H1 (cell line): ENCODE measurements around the gene HDAC9. TPM values are rescaled to one million over a fixed set of nuclear protein-coding genes. Genes with fewer than 3 reads are reported as not detected.

Source experiments
- CTCF ChIA-PET: fragments of 300-600 bp; sonication (Branson Sonifier 250); formaldehyde crosslinking; loops from one replicate; lab custom pipeline; 2021; ENCODE audit not compliant: partially characterized antibody; lab: Charles Lee
- POLR2A ChIA-PET: fragments of 300-600 bp; sonication (Branson Sonifier 250); formaldehyde crosslinking; loops from one replicate; lab custom pipeline; 2021; ENCODE audit warnings: inconsistent platforms; ENCODE audit not compliant: partially characterized antibody; lab: Charles Lee
- DNase-seq, 2 experiments: peaks; one replicate each; pipeline versions ENCODE4 v3.0.0 to v3.0.0-alpha.2; 2010 to 2022; ENCODE audit warnings: low spot score in 2 of 2, low read depth in 1 of 2, mixed read lengths in 1 of 2
- FAIRE-seq: peaks from 2 replicates; lab custom pipeline; 2011; peaks lifted over from hg19 to GRCh38; lab: Jason Lieb, UNC
- H2AFZ ChIP-seq: 2 replicates; pipeline ENCODE4 v1.8.1; 2012; ENCODE audit warnings: low read length, inconsistent platforms
- H2AK5ac ChIP-seq: 2 replicates; pipeline ENCODE4 v1.6.1; 2013; ENCODE audit warnings: low read depth, low read length
- H2BK120ac ChIP-seq: replicated peaks from 2 replicates; pipeline ENCODE3; 2013; ENCODE audit warnings: low read depth, low read length, inconsistent platforms
- H2BK12ac ChIP-seq: 2 replicates; pipeline ENCODE4 v1.6.1; 2013; ENCODE audit warnings: low read depth, low read length
- H2BK15ac ChIP-seq: 2 replicates; pipeline ENCODE4 v1.6.1; 2013; ENCODE audit warnings: low read length
- H2BK20ac ChIP-seq: 2 replicates; pipeline ENCODE4 v1.6.1; 2013; ENCODE audit warnings: low read length
- H2BK5ac ChIP-seq: 2 replicates; pipeline ENCODE4 v1.6.1; 2013; ENCODE audit warnings: low read depth, low read length
- H3K14ac ChIP-seq: 2 replicates; pipeline ENCODE4 v1.6.1; 2013; ENCODE audit warnings: inconsistent platforms; ENCODE audit not compliant: insufficient read length
- H3K18ac ChIP-seq: 2 replicates; pipeline ENCODE4 v1.6.1; 2013; ENCODE audit warnings: low read length; ENCODE audit errors: extremely low read depth
- H3K23ac ChIP-seq: 2 replicates; pipeline ENCODE4 v1.6.1; 2013; ENCODE audit warnings: inconsistent platforms; ENCODE audit not compliant: insufficient read length
- H3K23me2 ChIP-seq: 2 replicates; pipeline ENCODE4 v1.6.1; 2013; ENCODE audit warnings: low read depth, low read length
- H3K27ac ChIP-seq: 2 replicates; pipeline ENCODE4 v1.6.1; 2011; ENCODE audit warnings: low read depth, low read length, inconsistent platforms
- H3K27me3 ChIP-seq, 4 experiments: replicated peaks in 1 of 4; 1 replicate in 1 of 4; 2 replicates in 3 of 4; pipeline versions ENCODE4 v1.6.1 to v1.8.1; 2011 to 2013; ENCODE audit warnings: low read length in 3 of 4, mild to moderate bottlenecking in 3 of 4, inconsistent platforms in 2 of 4, mixed read lengths in 2 of 4, moderate library complexity in 1 of 4; ENCODE audit not compliant: control insufficient read depth in 3 of 4, insufficient read depth in 3 of 4; ENCODE audit errors: extremely low read depth in 1 of 4
- H3K36me3 ChIP-seq, 4 experiments: 2 replicates each; pipeline versions ENCODE4 v1.6.1 to v1.8.1; 2011 to 2013; ENCODE audit warnings: mild to moderate bottlenecking in 4 of 4, low read length in 3 of 4, moderate library complexity in 2 of 4, control low read depth in 1 of 4, inconsistent platforms in 1 of 4; ENCODE audit not compliant: insufficient read depth in 4 of 4, control insufficient read depth in 2 of 4
- H3K4ac ChIP-seq: replicated peaks from 2 replicates; pipeline ENCODE3; 2013; ENCODE audit warnings: low read length, low read depth, mixed read lengths, inconsistent platforms; ENCODE audit not compliant: insufficient read length
- H3K4me1 ChIP-seq, 4 experiments: replicated peaks in 1 of 4; 1 replicate in 1 of 4; 2 replicates in 3 of 4; pipeline versions ENCODE4 v1.6.1 to v1.8.1; 2011 to 2013; ENCODE audit warnings: low read length in 3 of 4, inconsistent platforms in 2 of 4, mixed read lengths in 1 of 4; ENCODE audit not compliant: insufficient read depth in 4 of 4, control insufficient read depth in 3 of 4
- H3K4me2 ChIP-seq, 2 experiments: 2 replicates each; pipeline versions ENCODE4 v1.6.1 to v1.8.1; 2011 to 2013; ENCODE audit warnings: low read depth in 2 of 2, low read length in 2 of 2, control low read depth in 1 of 2, inconsistent platforms in 1 of 2, mild to moderate bottlenecking in 1 of 2; ENCODE audit not compliant: insufficient read depth in 1 of 2
- H3K4me3 ChIP-seq, 4 experiments: fragments of 200-600, 300-600 bp in 1 of 4; sonication (generic), shearing (Covaris generic), sonication (Bioruptor Twin) in 1 of 4; 2 replicates each; pipeline versions ENCODE4 v1.5.1 to v1.8.1; 2011 to 2016; ENCODE audit warnings: low read length in 4 of 4, low read depth in 3 of 4, control low read depth in 2 of 4, inconsistent platforms in 2 of 4, mild to moderate bottlenecking in 2 of 4, mixed read lengths in 1 of 4, moderate library complexity in 1 of 4; ENCODE audit not compliant: insufficient read depth in 2 of 4; ENCODE audit errors: extremely low read depth in 1 of 4
- H3K56ac ChIP-seq: replicated peaks from 2 replicates; pipeline ENCODE3; 2013; ENCODE audit warnings: low read depth, mild to moderate bottlenecking, mixed read lengths, low read length, inconsistent platforms; ENCODE audit not compliant: insufficient read length
- H3K79me1 ChIP-seq: 2 replicates; pipeline ENCODE4 v1.6.1; 2013; ENCODE audit warnings: low read depth, low read length, control low read depth
- H3K79me2 ChIP-seq, 2 experiments: 2 replicates each; pipeline versions ENCODE4 v1.6.1 to v1.8.1; 2012 to 2013; ENCODE audit warnings: low read length in 2 of 2, mild to moderate bottlenecking in 2 of 2, inconsistent platforms in 1 of 2; ENCODE audit not compliant: insufficient read depth in 2 of 2, control insufficient read depth in 1 of 2
- H3K9ac ChIP-seq, 4 experiments: replicated peaks in 1 of 4; 1 replicate in 1 of 4; 2 replicates in 3 of 4; pipeline versions ENCODE4 v1.6.1 to v1.8.1; 2011 to 2013; ENCODE audit warnings: low read depth in 3 of 4, low read length in 3 of 4, control low read depth in 2 of 4, mild to moderate bottlenecking in 2 of 4, moderate library complexity in 2 of 4, inconsistent platforms in 1 of 4; ENCODE audit errors: extremely low read depth in 1 of 4
- H3K9me3 ChIP-seq, 2 experiments: 2 replicates each; pipeline versions ENCODE4 v1.6.1 to v1.8.1; 2012 to 2013; ENCODE audit warnings: mild to moderate bottlenecking in 2 of 2, moderate library complexity in 2 of 2, control low read depth in 1 of 2, inconsistent platforms in 1 of 2, low read depth in 1 of 2, low read length in 1 of 2, mixed read lengths in 1 of 2; ENCODE audit not compliant: insufficient read depth in 2 of 2
- H4K20me1 ChIP-seq, 2 experiments: replicated peaks in 1 of 2; 2 replicates each; pipeline versions ENCODE3 to v1.8.1; 2011 to 2013; ENCODE audit warnings: inconsistent platforms in 2 of 2, low read length in 2 of 2, mild to moderate bottlenecking in 1 of 2; ENCODE audit not compliant: insufficient read depth in 2 of 2, control insufficient read depth in 1 of 2
- H4K5ac ChIP-seq: 2 replicates; pipeline ENCODE4 v1.6.1; 2013; ENCODE audit warnings: low read length, low read depth, mixed read lengths, inconsistent platforms; ENCODE audit not compliant: insufficient read length
- H4K8ac ChIP-seq: 2 replicates; pipeline ENCODE4 v1.8.0; 2013; ENCODE audit warnings: mild to moderate bottlenecking, moderate library complexity, low read length, inconsistent platforms; ENCODE audit not compliant: insufficient read depth; ENCODE audit errors: extremely low read depth
- H4K91ac ChIP-seq: replicated peaks from 2 replicates; pipeline ENCODE3; 2013; ENCODE audit warnings: low read length, mixed read lengths, inconsistent platforms; ENCODE audit not compliant: insufficient read length
- CEBPB ChIP-seq: IDR thresholded peaks from 2 replicates; pipeline ENCODE4 v1.6.1; 2012; ENCODE audit warnings: low read depth, low read length
- CTCF ChIP-seq, 3 experiments: IDR thresholded peaks; 1 replicate in 2 of 3; 2 replicates in 1 of 3; pipeline versions ENCODE4 v1.5.1 to v1.6.1; 2011; ENCODE audit warnings: low read length in 3 of 3, mild to moderate bottlenecking in 3 of 3, inconsistent platforms in 2 of 3, low read depth in 1 of 3, moderate library complexity in 1 of 3; ENCODE audit not compliant: insufficient read depth in 1 of 3; ENCODE audit errors: control extremely low read depth in 1 of 3
- EZH2 ChIP-seq: fragments of 200-600 bp; sonication (generic); IDR thresholded peaks from 2 replicates; pipeline ENCODE4 v1.7.1; 2012; ENCODE audit warnings: low read depth, mild to moderate bottlenecking, moderate library complexity, low read length, inconsistent platforms; ENCODE audit not compliant: severe bottlenecking
- RAD21 ChIP-seq, 2 experiments: IDR thresholded peaks in 1 of 2; conservative IDR thresholded peaks in 1 of 2; 2 replicates each; pipeline ENCODE4 v1.6.1; 2011; ENCODE audit warnings: low read depth in 2 of 2, low read length in 2 of 2, improper control_type of control experiment in 1 of 2, inconsistent platforms in 1 of 2, mild to moderate bottlenecking in 1 of 2, moderate library complexity in 1 of 2
- WGBS, 2 experiments: shearing (Covaris generic) in 1 of 2; methylation state at CpG; one replicate each; pipeline versions ENCODE4 v1.1.6 to v1.1.7; 2013 to 2015; ENCODE audit warnings: low lambda C conversion rate in 2 of 2, mixed read lengths in 2 of 2, inconsistent platforms in 1 of 2, low coverage in 1 of 2, missing lambda C conversion rate in 1 of 2; ENCODE audit not compliant: insufficient replicate concordance in 2 of 2, insufficient coverage in 1 of 2, insufficient read length in 1 of 2; ENCODE audit errors: extremely low coverage in 1 of 2, missing lambda C conversion rate in 1 of 2; 5-methylcytosine and 5-hydroxymethylcytosine counted together
- polyA plus RNA-seq, 7 experiments: library from polyadenylated mRNA; depleted of rRNA in 3 of 7; stranded (reverse) in 5 of 7; unstranded in 2 of 7; fragments of >200 nt in 5 of 7; fragments of 200-250 nt in 2 of 7; gene quantifications; 1 replicate in 5 of 7; 2 replicates in 1 of 7; 4 replicates in 1 of 7; pipeline versions ENCODE4 v1.2.1 to v1.2.3, GENCODE V29; 2011 to 2013; ENCODE audit warnings: missing spikeins in 2 of 7, mixed read lengths in 2 of 7
- total RNA-seq: library from RNA; stranded (reverse); fragmentation: NEBNext Ultra II Directional; extraction: Animal tissue kit (Norgen Biotek cat#: 25700); gene quantifications from 2 replicates; pipeline ENCODE4 v1.2.1, GENCODE V29; 2021

HDAC9 gene
- total and polyA plus RNA-seq, 2 of the 8 experiments (the other 6 are each of a cell fraction or from before 2014, with no cell fraction given), result 9.5 to 13.1 TPM

- Histone ChIP-seq H2BK20ac (no peak overlapping the region), H3K79me1 (no peaks in the 10 kb centered on the region), H3K23me2 (no peaks in the 10 kb centered on the region; the same call in 1 of the 2 replicates), H3K4me2 (no peak overlapping the region), H3K27ac (no peak overlapping the region), H3K4ac (no peak overlapping the region), H2BK5ac (no peak overlapping the region), H4K8ac (no peak overlapping the region), H3K23ac (no peak overlapping the region), H2BK12ac (no peak overlapping the region), H2AK5ac (no peak overlapping the region), H3K27me3 (no peaks in the 10 kb centered on the region), H3K14ac (no peak overlapping the region), H2AFZ (no peak overlapping the region), H2BK15ac (no peak overlapping the region), H3K9me3 (no peaks in the 10 kb centered on the region), H3K79me2 (no peaks in the 10 kb centered on the region), H3K4me3 (no peak overlapping the region), H4K5ac (no peak overlapping the region), H2BK120ac (no peak overlapping the region), H3K9ac (no peak overlapping the region), H3K36me3 (no peaks in the 10 kb centered on the region), H3K18ac (no peak overlapping the region), H4K20me1 (no peaks in the 10 kb centered on the region), H4K91ac (no peak overlapping the region), H3K56ac (no peak overlapping the region), H3K4me1 (no peaks in the 10 kb centered on the region)
- TF ChIP-seq EZH2, result no peak
- TF ChIP-seq CTCF (IDR thresholded peaks at IDR 0.05; ENCODE audit: control extremely low read depth in 1 of 3, insufficient read depth in 1 of 3, low read depth in 1 of 3, low read length in 3 of 3), result peak; percentile 88 to 100 (median 99)
- TF ChIP-seq RAD21 (IDR thresholded peaks at IDR 0.05 in 1 of 2, conservative IDR thresholded peaks at IDR 0.05 in 1 of 2; ENCODE audit: low read depth in 2 of 2, low read length in 2 of 2), result peak; percentile 84 to 90
- peak; percentile 55 for TF ChIP-seq CEBPB
- FAIRE-seq (peak; percentile 91), DNase-seq (peak; percentile 23 to 88)
- 19% methylated on average over 4 of the region's 4 CpGs; no CpG with 5 or more reads in 1 of the 2 experiments for WGBS, 2 experiments
- CTCF ChIA-PET, result interaction anchor here (0.6 to 3.8 kb wide), 23 partner anchors 9 to 314 kb away, joined by 3 to 33 read pairs (median 4); no protein-coding TSS in a partner anchor
- POLR2A ChIA-PET, result no interaction called here
Observed at GRCh38 chr7:18666107-18666728, 170.7 kb downstream of the HDAC9 start.
